ENCODE measurements around the gene AGFG2.
"Not testable (repeated sequence)": the region's sequence is repeated elsewhere in the genome, so short reads cannot be mapped to it uniquely, and the experiment has no call there.

The AGFG2 gene

GRCh38 chr7:100521076-100521475 lies 17.9 kb upstream of the AGFG2 start:
- no peak for DNase-seq

GRCh38 chr7:100521909-100522593 lies 17.0 kb upstream of the AGFG2 start:
- peak; percentile 92 for DNase-seq

GRCh38 chr7:100523192-100523591 lies 15.8 kb upstream of the AGFG2 start:
- DNase-seq: not testable (repeated sequence)

GRCh38 chr7:100528108-100528866 lies 10.7 kb upstream of the AGFG2 start:
- DNase-seq: not testable (repeated sequence)

- DNase-seq: no peak
These were observed 6.6 kb upstream of the AGFG2 start for GRCh38 chr7:100532165-100533022.

GRCh38 chr7:100535982-100536381 lies 3.0 kb upstream of the AGFG2 start:
- DNase-seq: not testable (repeated sequence)

- not testable (repeated sequence) for DNase-seq
These were observed 2.3 kb upstream of the AGFG2 start for GRCh38 chr7:100536695-100537094.

GRCh38 chr7:100538348-100538653 lies 702 bp upstream of the AGFG2 start:
- no peak for DNase-seq

- DNase-seq: no peak
These were observed 518 bp downstream of the AGFG2 start for GRCh38 chr7:100539436-100540006.

GRCh38 chr7:100540073-100540723 lies 1.2 kb downstream of the AGFG2 start:
- no peak for DNase-seq

GRCh38 chr7:100541309-100541708 lies 2.3 kb downstream of the AGFG2 start:
- peak; percentile 35 for DNase-seq

GRCh38 chr7:100543586-100543985 lies 4.6 kb downstream of the AGFG2 start:
- no peak for DNase-seq

GRCh38 chr7:100544386-100544785 lies 5.4 kb downstream of the AGFG2 start:
- no peak for DNase-seq

- DNase-seq: no peak
These were observed 6.0 kb downstream of the AGFG2 start for GRCh38 chr7:100544967-100545359.

- peak; percentile 29 for DNase-seq
These were observed 6.5 kb downstream of the AGFG2 start for GRCh38 chr7:100545360-100546128.

GRCh38 chr7:100546129-100546925 lies 7.3 kb downstream of the AGFG2 start:
- no peak for DNase-seq

GRCh38 chr7:100546926-100547800 lies 8.2 kb downstream of the AGFG2 start:
- DNase-seq: no peak

GRCh38 chr7:100547872-100548271 lies 8.9 kb downstream of the AGFG2 start:
- peak; percentile 58 for DNase-seq

GRCh38 chr7:100548446-100548845 lies 9.4 kb downstream of the AGFG2 start:
- not testable (repeated sequence) for DNase-seq

- DNase-seq: no peak
These were observed 13.5 kb downstream of the AGFG2 start for GRCh38 chr7:100552532-100552931.
